HEK293T (cell line): ENCODE data around the gene KAZALD1.

Experiments used
- ARNT ChIP-seq: fragments of 450-650 bp; IDR thresholded peaks from 2 replicates; pipeline ENCODE4 v1.6.1; 2017; ENCODE audit warnings: mild to moderate bottlenecking
- BHLHE40 ChIP-seq: fragments of 450-650 bp; IDR thresholded peaks from 2 replicates; pipeline ENCODE4 v1.6.1; 2016; ENCODE audit warnings: mild to moderate bottlenecking, moderate library complexity, borderline replicate concordance
- CTBP1 ChIP-seq: fragments of 450-650 bp; IDR thresholded peaks from 2 replicates; pipeline ENCODE4 v1.6.1; 2016; ENCODE audit warnings: borderline replicate concordance
- ELF4 ChIP-seq: fragments of 450-650 bp; IDR thresholded peaks from 2 replicates; pipeline ENCODE4 v1.6.1; 2017; ENCODE audit warnings: antibody characterized with exemption
- FOXA1 ChIP-seq: fragments of 450-650 bp; IDR thresholded peaks from 2 replicates; pipeline ENCODE4 v1.6.1; 2016; ENCODE audit warnings: mild to moderate bottlenecking
- FOXK2 ChIP-seq: fragments of 450-650 bp; IDR thresholded peaks from 2 replicates; pipeline ENCODE4 v1.6.1; 2016; ENCODE audit warnings: mild to moderate bottlenecking
- FOXM1 ChIP-seq: fragments of 450-650 bp; IDR thresholded peaks from 2 replicates; pipeline ENCODE4 v1.6.1; 2017; ENCODE audit warnings: mild to moderate bottlenecking, borderline replicate concordance
- HDGF ChIP-seq: fragments of 450-650 bp; IDR thresholded peaks from 2 replicates; pipeline ENCODE4 v1.6.1; 2017; ENCODE audit warnings: antibody characterized with exemption, borderline replicate concordance
- NFRKB ChIP-seq: fragments of 450-650 bp; IDR thresholded peaks from 2 replicates; pipeline ENCODE4 v1.6.1; 2016; ENCODE audit warnings: mild to moderate bottlenecking, moderate library complexity
- PKNOX1 ChIP-seq: fragments of 450-650 bp; IDR thresholded peaks from 2 replicates; pipeline ENCODE4 v1.6.1; 2016
- SP1 ChIP-seq: fragments of 450-650 bp; IDR thresholded peaks from 2 replicates; pipeline ENCODE4 v1.6.1; 2017
- SUZ12 ChIP-seq: fragments of 450-650 bp; IDR thresholded peaks from 2 replicates; pipeline ENCODE4 v1.6.1; 2016; ENCODE audit warnings: mild to moderate bottlenecking
- TARDBP ChIP-seq: fragments of 450-650 bp; IDR thresholded peaks from 2 replicates; pipeline ENCODE4 v1.6.1; 2016
- ZNF384 ChIP-seq: fragments of 450-650 bp; IDR thresholded peaks from 2 replicates; pipeline ENCODE4 v1.6.1; 2016

GRCh38 chr10:101014966-101015581 lies 46.7 kb upstream of the KAZALD1 start:
- TF ChIP-seq ZNF384: no peak
- TF ChIP-seq CTBP1: no peak
- no peak for TF ChIP-seq SP1
- no peak for TF ChIP-seq SUZ12
- no peak for TF ChIP-seq FOXM1
- no peak for TF ChIP-seq BHLHE40
- TF ChIP-seq ELF4: no peak
- no peak for TF ChIP-seq PKNOX1
- no peak for TF ChIP-seq FOXA1
- no peak for TF ChIP-seq FOXK2
- TF ChIP-seq NFRKB: no peak
- TF ChIP-seq ARNT: no peak
- TF ChIP-seq HDGF: no peak
- no peak for TF ChIP-seq TARDBP
